Adrenal gland (tissue), 5 donors: ENCODE data around the gene CTU2.

Experiments used
- CTCF ChIP-seq, 6 experiments: fragments of 450-650 bp in 4 of 6; fragments of 200-600 bp in 2 of 6; sonication (generic) in 1 of 6; IDR thresholded peaks; 1 replicate in 5 of 6; 2 replicates in 1 of 6; pipeline versions ENCODE4 v1.5.1 to v1.8.0; 2016 to 2021; ENCODE audit warnings: antibody characterized with exemption in 6 of 6, mild to moderate bottlenecking in 2 of 6, moderate library complexity in 1 of 6
- POLR2A ChIP-seq, 2 donors: fragments of 450-650 bp; IDR thresholded peaks; one replicate each; pipeline ENCODE4 v1.6.1; 2017; ENCODE audit warnings: antibody characterized with exemption in 2 of 2, mild to moderate bottlenecking in 2 of 2, moderate library complexity in 1 of 2
- donor health status: DM: no; HTN: no; CAD: no.

GRCh38 chr16:88718178-88718577 lies 11.9 kb downstream of the CTU2 start:
- TF ChIP-seq CTCF (IDR thresholded peaks at IDR 0.05) (no peak), POLR2A (IDR thresholded peaks at IDR 0.05) (no peak)
